Measurements from ENCODE around the gene KSR2.
"Not testable (repeated sequence)": the region's sequence is repeated elsewhere in the genome, so short reads cannot be mapped to it uniquely, and the experiment has no call there.

KSR2 gene

GRCh38 chr12:117967043-117967442, 1.7 kb downstream of the KSR2 start:
- no peak for DNase-seq

GRCh38 chr12:117966511-117966910, 2.3 kb downstream of the KSR2 start:
- no peak for DNase-seq

GRCh38 chr12:117963836-117964235, 5.0 kb downstream of the KSR2 start:
- DNase-seq: no peak

GRCh38 chr12:117936722-117937484, 31.9 kb downstream of the KSR2 start:
- no peak for DNase-seq

GRCh38 chr12:117933545-117933944, 35.2 kb downstream of the KSR2 start:
- DNase-seq: no peak

DNA sequence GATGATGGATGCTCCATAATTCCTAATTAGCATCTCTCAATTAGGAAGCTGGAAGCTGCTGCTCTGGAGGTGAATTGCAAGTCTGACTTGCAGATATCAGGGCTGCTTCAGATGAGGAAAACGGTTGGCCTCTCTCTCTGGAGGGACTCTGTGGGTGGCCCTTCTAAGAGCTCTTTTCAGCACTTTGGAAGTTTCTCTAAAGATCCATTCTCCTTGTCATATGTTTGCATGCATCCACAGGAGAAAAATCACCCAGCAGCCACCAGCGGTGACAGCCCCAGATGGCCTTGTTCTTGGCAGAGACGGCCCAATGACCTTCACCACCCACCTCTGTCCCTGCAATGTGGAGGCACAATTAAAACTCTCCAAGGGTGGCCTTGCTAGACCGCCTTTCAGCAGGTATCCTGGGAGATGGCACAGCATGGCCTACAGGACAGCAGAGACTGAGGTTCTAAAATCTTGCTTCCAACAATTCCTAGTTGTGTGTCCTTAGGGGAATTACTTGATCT, 42.3 kb downstream of the KSR2 start:
- DNase-seq: no peak

- no peak for DNase-seq
Measured at GRCh38 chr12:117921929-117922777, 46.6 kb downstream of the KSR2 start.

- no peak for DNase-seq
Measured at GRCh38 chr12:117919479-117919878, 49.3 kb downstream of the KSR2 start.

- no peak for DNase-seq
Measured at GRCh38 chr12:117914686-117915085, 54.1 kb downstream of the KSR2 start.

DNA sequence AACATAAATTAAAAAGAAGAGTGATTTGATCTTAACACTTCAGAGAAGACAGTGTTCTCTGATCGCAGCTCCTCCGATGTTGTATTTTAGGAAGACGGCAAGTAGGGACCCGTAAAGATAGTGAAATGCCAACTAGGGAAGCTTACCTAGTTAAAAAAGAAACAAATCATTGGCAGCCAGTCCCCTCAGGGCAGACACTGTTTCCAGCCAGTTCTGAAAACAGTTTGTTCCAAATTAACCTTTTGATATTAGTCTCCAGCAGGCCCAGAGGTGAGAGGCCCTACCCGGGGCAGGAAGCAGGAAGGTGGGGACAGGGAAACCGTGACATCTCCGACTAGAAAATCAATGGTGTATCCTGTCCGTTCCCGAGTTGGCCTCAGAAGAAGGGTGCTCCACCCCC, 56.0 kb downstream of the KSR2 start:
- no peak for DNase-seq

DNA sequence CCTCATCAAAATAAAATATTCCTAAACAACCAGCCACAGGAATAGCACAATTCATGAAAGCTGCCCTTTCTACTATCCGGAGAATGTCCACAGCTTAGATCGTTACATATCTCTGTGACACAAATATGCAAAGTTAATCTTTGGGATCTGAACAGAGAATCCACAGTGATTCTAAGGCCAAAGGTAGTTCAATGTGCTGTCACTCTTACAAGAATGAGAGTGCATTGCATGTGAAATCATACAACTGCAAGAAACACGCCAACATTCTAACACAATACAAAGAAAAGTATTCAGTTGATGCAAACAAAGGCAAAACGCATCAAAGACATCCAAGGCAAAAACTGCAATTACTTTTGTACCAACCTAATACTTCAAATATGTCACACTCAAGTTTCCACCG, 60.4 kb downstream of the KSR2 start:
- DNase-seq: no peak

DNA sequence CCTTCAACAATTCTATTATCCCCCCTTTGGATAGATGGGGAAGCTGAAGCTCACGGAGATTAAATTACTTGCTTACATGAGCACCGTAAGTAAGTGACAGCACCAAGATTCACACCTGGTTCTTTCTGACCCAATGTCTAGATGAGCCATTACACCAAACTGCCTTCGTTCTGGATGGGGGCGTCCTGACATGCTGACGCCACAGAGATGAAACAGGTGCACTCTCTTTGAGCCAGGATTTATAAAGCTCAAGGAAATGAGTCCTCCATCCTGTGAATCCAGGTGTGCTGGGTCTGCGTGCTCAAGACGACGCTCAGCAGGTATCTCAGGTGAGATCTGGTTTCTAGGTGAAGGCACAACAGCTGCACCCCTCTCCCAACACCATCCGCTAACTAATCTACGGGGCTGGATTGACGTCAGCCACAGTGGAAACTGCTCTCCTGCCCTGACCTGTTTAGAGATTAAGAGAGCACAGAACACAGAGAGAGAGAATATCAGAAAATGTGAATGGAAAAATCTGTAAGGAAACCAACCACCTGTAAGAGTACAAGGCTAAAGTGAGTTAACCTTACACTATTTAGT, 61.6 kb downstream of the KSR2 start:
- DNase-seq: no peak

GRCh38 chr12:117904051-117904450, 64.7 kb downstream of the KSR2 start:
- no peak for DNase-seq

DNA sequence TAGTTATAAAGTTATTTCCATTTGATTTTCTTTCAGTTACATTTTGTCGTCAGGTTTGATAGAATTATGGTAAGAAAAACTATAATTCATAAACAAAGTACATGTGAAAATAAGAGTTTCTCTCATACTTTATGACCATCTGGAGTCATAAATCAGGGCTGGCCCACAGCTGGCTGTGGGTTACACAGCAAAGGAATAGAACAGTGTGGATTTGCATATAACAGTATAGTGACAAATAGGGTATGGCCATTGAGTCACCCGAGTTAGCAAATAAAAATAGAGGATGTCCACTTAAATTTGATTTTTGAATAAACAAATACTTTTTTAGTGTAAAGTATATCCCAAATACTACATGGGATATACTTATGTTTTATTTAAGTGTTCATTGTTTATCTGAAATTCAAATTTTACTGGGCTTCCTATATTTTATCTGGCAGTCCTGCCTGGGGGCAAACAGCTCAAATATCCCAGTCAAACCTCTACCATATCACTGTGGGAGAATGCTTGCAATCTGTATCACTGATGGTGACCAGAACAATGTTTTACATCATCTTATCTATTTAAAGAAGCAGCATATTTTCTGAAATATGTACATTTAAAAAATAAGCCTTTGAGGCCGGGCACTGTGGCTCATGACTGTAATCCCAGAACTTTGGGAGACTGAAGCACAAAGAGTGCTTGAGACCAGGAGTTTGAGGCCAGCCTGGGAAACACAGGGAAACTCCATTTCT, 65.5 kb downstream of the KSR2 start:
- no peak for DNase-seq

GRCh38 chr12:117901631-117902030, 67.2 kb downstream of the KSR2 start:
- DNase-seq: no peak

DNA sequence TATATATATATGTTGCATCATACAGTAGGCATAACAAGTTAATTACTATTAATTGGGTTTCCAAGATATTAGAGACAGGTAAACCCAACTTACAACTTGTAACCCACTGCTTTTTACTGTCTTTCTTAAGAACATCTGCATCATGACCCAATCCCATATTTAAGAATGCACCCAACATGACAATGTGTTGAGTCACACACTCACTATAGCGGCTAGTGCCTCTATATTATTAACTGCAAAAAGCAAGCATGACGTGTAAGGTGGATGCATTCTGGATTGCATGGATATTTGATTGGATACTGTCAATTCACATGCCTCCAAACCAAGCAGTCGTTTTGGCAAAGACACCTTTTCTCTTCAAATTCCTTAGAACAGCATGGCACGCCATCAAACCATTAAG, 68.2 kb downstream of the KSR2 start:
- no peak for DNase-seq

DNA sequence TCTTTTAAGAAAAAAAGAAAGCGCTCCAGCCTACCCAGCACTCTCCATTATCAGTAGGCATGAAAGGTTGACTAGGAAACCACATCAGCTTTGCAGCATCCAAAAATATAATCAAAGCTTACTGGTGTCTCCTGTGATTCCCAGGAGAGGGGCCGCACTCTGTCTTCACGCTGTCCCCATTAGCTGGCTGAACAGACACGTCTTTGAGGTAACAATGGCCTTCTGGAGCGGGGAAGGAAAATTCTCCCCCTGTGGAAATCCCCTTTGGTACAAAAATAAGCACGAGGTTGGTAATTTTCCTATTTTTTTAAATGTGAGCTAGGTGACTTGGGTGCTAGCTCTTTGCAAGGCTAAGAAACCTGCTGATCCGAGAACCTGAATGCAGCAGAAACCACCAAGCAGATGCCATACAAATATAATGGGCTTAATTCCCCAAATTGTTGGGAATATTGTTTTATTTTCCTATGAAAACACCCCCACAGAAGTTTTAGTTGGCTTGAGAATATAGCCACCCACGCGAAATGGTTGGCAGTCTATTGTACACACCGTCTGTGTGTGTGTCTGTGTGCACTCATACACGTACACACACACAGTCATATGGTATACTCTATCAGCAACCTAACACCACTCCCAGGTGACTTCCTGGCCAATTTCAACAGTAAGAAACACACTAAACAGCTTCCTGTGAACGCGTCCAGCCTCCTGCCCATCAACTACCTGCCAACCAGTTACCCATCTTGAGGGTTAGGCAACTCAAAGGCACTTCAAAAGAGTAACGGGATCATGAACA, 71.2 kb downstream of the KSR2 start:
- no peak for DNase-seq

DNA sequence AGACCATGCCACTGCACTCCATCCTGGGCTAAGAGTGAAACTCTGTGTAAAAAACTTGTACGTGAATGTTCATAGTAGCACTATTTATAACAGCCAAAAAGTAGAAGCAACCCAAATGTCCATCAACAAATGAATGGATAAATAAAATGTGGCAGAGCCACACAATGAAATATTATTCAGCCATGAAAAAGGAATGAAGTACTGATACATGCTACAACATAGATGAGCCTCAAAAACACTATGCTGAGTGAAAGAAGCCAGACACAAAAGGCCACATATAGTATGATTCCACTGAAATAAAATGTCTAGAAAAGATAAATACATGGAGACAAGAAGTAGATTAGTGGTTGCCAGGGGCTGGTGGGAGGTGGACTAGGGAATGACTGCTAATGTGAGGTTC, 72.8 kb downstream of the KSR2 start:
- DNase-seq: no peak

GRCh38 chr12:117892441-117892840, 76.3 kb downstream of the KSR2 start:
- no peak for DNase-seq

- not testable (repeated sequence) for DNase-seq
Measured at GRCh38 chr12:117891265-117891664, 77.5 kb downstream of the KSR2 start.

DNA sequence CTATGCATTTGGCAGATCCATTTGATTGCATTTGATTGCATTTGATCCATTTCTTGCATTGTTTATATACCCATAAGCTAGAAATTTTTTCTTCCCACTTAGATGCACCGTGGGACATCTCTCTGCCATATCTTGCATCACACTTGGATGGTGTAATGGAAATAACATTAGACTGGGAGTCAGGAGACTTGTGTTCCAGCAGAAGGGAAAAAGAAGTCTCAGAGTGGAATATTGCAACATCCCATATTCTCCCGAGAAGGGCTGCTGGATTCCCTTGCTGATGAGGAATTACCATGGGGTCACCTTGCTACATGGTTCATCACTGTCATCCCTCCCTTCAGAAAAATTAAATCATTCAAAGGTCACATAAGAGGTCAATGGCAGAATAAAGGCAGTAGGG, 78.1 kb downstream of the KSR2 start:
- DNase-seq: no peak

DNA sequence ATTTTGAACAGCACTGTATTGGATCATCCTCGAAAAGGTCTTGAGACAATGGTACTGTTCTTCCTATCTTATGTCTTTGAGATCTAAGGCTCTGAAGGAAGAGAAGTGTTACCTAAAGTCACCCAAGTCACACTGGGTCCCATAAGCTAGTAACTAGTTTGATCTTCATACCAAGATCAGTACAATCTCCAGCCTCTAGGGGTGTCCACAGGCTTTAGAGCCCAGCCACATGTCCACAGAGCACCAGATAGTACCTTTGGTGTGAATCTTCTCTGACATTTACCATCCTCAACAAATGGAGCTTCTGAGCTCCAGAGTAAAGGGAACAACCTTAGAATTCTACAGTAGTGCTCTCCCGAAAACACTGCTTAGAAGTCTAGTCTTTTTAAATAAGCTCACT, 78.7 kb downstream of the KSR2 start:
- no peak for DNase-seq
